OCI-LY3 (cell line): Measurements from ENCODE around the gene PLD3.

Experiments
- H2AFZ ChIP-seq: fragments of 200-600, 300-600 bp; shearing (Covaris generic); 2 replicates; pipeline ENCODE4 v1.6.0; 2014; ENCODE audit warnings: antibody characterized with exemption, low read depth, low read length
- H3K27ac ChIP-seq: fragments of 200-600, 300-600 bp; sonication (generic); 2 replicates; pipeline ENCODE4 v1.5.1; 2014; ENCODE audit warnings: mild to moderate bottlenecking, low read length, moderate library complexity, mixed read lengths
- H3K27me3 ChIP-seq: fragments of 200-600, 300-600 bp; sonication (generic); 2 replicates; pipeline ENCODE4 v1.6.1; 2014; ENCODE audit warnings: low read depth, low read length, mixed read lengths
- H3K36me3 ChIP-seq: fragments of 200-600, 300-600 bp; sonication (generic); replicated peaks from 2 replicates; pipeline ENCODE3; 2014; ENCODE audit warnings: low read depth, low read length, mixed read lengths
- H3K4me1 ChIP-seq: fragments of 300-600, 200-600 bp; sonication (generic); 2 replicates; pipeline ENCODE4 v1.6.1; 2014; ENCODE audit warnings: low read length, mixed read lengths
- H3K4me2 ChIP-seq: fragments of 200-600, 300-600 bp; sonication (generic); 2 replicates; pipeline ENCODE4 v1.6.1; 2014; ENCODE audit warnings: low read length, mixed read lengths
- H3K4me3 ChIP-seq: fragments of 300-600, 200-600 bp; sonication (generic); 2 replicates; pipeline ENCODE4 v1.5.1; 2014; ENCODE audit warnings: antibody characterized with exemption, mild to moderate bottlenecking, low read length, moderate library complexity
- H3K79me2 ChIP-seq: fragments of 300-600, 200-600 bp; shearing (Covaris generic); 2 replicates; pipeline ENCODE4 v1.6.1; 2014; ENCODE audit warnings: mild to moderate bottlenecking, low read length, mixed read lengths
- H3K9ac ChIP-seq: fragments of 300-600, 200-600 bp; shearing (Covaris generic); 2 replicates; pipeline ENCODE4 v1.6.0; 2014; ENCODE audit warnings: mild to moderate bottlenecking, low read length, moderate library complexity
- H3K9me3 ChIP-seq: fragments of 200-600, 300-600 bp; shearing (Covaris generic); 2 replicates; pipeline ENCODE4 v1.6.1; 2014; ENCODE audit warnings: low read length, mixed read lengths; ENCODE audit not compliant: insufficient read depth
- H4K20me1 ChIP-seq: fragments of 200-600, 300-600 bp; sonication (generic); 2 replicates; pipeline ENCODE4 v1.6.1; 2016; ENCODE audit warnings: low read length, mixed read lengths; ENCODE audit not compliant: insufficient read depth
- EZH2phosphoT487 ChIP-seq: fragments of 200-600 bp; shearing (Covaris generic); IDR thresholded peaks from 2 replicates; pipeline ENCODE4 v1.6.1; 2018; ENCODE audit warnings: antibody characterized with exemption, mixed run types, low read depth
- TF ChIP-seq, protein P1 (sequence below): fragments of 200-600, 300-600 bp; sonication (generic); IDR thresholded peaks from 2 replicates; pipeline ENCODE4 v1.5.1; 2014; ENCODE audit warnings: antibody characterized with exemption, low read length, low read depth

PLD3 gene

DNA sequence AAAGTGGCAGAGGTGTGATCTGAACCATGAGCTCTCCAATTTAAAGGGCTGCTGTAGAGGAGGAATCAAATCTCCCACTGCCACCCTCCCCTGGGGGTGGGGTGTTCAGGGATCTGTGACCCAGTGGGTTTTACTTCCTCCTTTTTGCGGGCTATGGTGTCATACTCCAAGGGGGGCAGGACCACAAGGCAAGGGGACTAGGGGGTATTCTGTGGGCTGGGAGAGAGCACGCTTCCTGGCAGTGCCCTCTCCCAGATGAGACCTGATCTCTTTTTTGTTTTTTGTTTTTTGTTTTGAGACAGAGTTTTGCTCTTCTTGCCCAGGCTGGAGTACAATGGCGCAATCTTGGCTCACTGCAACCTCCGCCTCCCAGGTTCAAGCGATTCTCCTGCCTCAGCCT, 10.3 kb downstream of the PLD3 start:
- no peaks in the 10 kb centered on the region for H3K9me3 ChIP-seq
- H4K20me1 ChIP-seq = peaks cover 38% of the 10 kb centered on the region
- peaks cover 40% of the 10 kb centered on the region for H3K4me1 ChIP-seq
- peaks cover 55% of the 10 kb centered on the region for H3K27me3 ChIP-seq
- peak; percentile 74; the same call in 1 of the 2 replicates for TF ChIP-seq EZH2phosphoT487
- TF ChIP-seq, protein P1, sequence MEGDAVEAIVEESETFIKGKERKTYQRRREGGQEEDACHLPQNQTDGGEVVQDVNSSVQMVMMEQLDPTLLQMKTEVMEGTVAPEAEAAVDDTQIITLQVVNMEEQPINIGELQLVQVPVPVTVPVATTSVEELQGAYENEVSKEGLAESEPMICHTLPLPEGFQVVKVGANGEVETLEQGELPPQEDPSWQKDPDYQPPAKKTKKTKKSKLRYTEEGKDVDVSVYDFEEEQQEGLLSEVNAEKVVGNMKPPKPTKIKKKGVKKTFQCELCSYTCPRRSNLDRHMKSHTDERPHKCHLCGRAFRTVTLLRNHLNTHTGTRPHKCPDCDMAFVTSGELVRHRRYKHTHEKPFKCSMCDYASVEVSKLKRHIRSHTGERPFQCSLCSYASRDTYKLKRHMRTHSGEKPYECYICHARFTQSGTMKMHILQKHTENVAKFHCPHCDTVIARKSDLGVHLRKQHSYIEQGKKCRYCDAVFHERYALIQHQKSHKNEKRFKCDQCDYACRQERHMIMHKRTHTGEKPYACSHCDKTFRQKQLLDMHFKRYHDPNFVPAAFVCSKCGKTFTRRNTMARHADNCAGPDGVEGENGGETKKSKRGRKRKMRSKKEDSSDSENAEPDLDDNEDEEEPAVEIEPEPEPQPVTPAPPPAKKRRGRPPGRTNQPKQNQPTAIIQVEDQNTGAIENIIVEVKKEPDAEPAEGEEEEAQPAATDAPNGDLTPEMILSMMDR = no peak
- no peak overlapping the region for H3K4me3 ChIP-seq
- no peaks in the 10 kb centered on the region for H3K36me3 ChIP-seq
- H3K4me2 ChIP-seq = peak overlapping the region; percentile 64
- H3K9ac ChIP-seq = no peak overlapping the region
- no peak overlapping the region for H2AFZ ChIP-seq
- no peaks in the 10 kb centered on the region for H3K79me2 ChIP-seq
- no peak overlapping the region for H3K27ac ChIP-seq

DNA sequence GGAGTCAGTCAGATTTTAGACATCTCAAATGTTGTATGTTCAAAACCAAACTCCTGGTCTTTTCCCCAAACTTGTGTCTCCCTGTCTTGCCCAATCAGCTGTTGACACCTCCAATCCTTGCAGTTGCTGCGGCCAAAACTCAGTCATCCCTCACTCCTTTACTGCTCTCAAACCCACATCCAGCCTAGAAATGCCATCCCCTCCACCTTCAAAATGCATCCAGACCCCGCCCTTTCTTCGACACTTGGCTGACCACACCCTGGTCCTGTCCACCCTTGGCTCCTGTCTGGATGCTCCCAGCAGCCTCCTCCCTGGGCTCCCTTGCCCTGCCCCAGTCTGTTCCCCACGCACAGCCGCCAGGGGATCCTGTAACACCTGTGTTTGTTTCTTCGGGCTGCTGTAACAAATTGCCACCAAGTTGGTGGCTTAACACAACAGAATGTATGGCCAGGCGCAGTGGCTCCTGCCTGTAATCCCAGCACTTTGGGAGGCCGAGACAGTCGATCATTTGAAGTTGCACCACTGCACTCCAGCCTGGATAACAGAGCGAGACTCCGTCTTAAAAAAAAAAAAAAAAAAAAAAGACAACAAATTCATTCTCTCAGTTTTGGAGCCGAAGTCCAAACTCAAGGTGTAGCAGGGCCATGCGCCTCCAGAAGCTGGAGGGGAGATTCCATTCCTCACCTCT, 11.7 kb downstream of the PLD3 start:
- no peaks in the 10 kb centered on the region for H3K9me3 ChIP-seq
- H3K4me1 ChIP-seq = peaks cover 40% of the 10 kb centered on the region
- TF ChIP-seq, protein P1 = no peak
- TF ChIP-seq EZH2phosphoT487 = no peak
- H3K27ac ChIP-seq = no peak overlapping the region
- H3K9ac ChIP-seq = no peak overlapping the region
- no peak overlapping the region for H2AFZ ChIP-seq
- H3K79me2 ChIP-seq = no peaks in the 10 kb centered on the region
- no peaks in the 10 kb centered on the region for H3K36me3 ChIP-seq
- no peak overlapping the region for H3K4me2 ChIP-seq
- H4K20me1 ChIP-seq = peaks cover 38% of the 10 kb centered on the region
- H3K27me3 ChIP-seq = peaks cover 55% of the 10 kb centered on the region
- no peak overlapping the region for H3K4me3 ChIP-seq

DNA sequence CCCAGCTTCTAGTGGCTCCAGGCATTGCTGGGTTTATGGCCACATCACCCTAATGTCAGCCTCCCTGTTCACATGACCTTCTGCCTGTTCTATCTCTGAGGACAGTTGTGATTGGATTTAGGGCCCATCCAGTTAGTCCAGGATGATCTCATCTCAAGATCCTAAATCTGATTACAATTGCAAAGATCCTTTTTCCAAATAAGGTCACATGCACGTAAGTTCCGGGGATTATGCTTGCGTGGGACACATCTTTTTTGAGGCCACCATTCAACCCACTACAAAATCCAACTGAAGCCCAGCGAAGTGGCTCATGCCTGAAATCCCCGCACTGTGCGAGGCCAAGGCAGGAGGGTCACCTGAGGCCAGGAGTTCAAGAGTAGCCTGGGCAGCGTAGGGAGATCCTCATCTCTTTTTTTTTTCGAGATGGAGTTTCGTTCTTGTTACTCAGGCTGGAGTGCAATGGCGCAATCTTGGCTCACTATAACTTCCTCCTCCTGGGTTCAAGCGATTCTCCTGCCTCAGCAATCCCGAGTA, 12.3 kb downstream of the PLD3 start:
- no peak overlapping the region for H3K9ac ChIP-seq
- H3K36me3 ChIP-seq = no peaks in the 10 kb centered on the region
- H3K79me2 ChIP-seq = no peaks in the 10 kb centered on the region
- H3K4me3 ChIP-seq = no peak overlapping the region
- no peak for TF ChIP-seq EZH2phosphoT487
- TF ChIP-seq, protein P1 = no peak
- H4K20me1 ChIP-seq = peaks cover 36% of the 10 kb centered on the region
- peaks cover 55% of the 10 kb centered on the region for H3K27me3 ChIP-seq
- no peak overlapping the region for H2AFZ ChIP-seq
- H3K4me2 ChIP-seq = no peak overlapping the region
- H3K27ac ChIP-seq = no peak overlapping the region
- H3K9me3 ChIP-seq = no peaks in the 10 kb centered on the region
- peaks cover 36% of the 10 kb centered on the region for H3K4me1 ChIP-seq

DNA sequence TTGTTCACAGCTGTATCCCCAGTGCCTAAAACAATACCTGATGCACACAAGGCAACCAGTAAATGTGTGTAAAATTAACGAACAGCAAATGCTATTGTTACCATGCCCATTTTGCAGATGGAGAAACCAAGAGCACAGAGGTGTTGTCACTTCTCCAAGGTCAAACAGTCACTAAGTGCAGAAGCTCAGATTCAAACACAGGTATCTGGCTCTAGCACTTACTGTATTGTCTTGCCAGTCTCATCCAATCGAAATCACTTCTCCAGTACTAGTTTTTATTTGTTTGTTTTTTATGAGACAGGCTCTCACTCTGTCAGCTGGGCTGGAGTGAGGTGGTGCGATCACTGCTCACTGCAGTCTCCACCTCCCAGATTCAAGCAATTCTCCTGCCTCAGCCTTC, 13.7 kb downstream of the PLD3 start:
- Histone ChIP-seq H2AFZ (no peak overlapping the region), H3K27ac (no peak overlapping the region), H4K20me1 (peaks cover 23% of the 10 kb centered on the region), H3K79me2 (no peaks in the 10 kb centered on the region), H3K36me3 (no peaks in the 10 kb centered on the region), H3K9ac (no peak overlapping the region), H3K27me3 (peaks cover 45% of the 10 kb centered on the region), H3K4me3 (no peak overlapping the region), H3K9me3 (no peaks in the 10 kb centered on the region), H3K4me2 (no peak overlapping the region), H3K4me1 (peaks cover 22% of the 10 kb centered on the region)
- TF ChIP-seq EZH2phosphoT487 = no peak
- TF ChIP-seq, protein P1 = no peak
